ENCODE measurements around the gene KIAA1328.

DNA sequence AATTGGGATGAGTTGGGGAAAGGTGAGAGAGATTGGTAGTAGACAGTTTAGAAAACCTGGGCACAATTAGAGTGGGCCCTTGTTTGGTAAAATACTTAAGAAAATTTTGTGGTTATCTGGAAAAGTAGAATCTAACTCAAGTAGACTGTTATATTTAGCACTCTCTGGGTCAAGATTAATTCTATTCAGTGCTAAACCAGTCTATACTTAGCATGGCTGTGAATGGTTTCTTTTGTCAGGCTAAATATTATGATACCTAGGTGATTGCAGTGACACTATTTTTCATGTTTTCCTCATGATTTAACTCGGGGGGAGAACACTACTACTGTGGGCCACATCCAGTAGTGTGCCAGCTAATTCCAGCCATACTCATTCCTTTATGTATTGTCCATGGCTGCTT, 58.9 kb downstream of the KIAA1328 start:
- TF ChIP-seq, protein P1, sequence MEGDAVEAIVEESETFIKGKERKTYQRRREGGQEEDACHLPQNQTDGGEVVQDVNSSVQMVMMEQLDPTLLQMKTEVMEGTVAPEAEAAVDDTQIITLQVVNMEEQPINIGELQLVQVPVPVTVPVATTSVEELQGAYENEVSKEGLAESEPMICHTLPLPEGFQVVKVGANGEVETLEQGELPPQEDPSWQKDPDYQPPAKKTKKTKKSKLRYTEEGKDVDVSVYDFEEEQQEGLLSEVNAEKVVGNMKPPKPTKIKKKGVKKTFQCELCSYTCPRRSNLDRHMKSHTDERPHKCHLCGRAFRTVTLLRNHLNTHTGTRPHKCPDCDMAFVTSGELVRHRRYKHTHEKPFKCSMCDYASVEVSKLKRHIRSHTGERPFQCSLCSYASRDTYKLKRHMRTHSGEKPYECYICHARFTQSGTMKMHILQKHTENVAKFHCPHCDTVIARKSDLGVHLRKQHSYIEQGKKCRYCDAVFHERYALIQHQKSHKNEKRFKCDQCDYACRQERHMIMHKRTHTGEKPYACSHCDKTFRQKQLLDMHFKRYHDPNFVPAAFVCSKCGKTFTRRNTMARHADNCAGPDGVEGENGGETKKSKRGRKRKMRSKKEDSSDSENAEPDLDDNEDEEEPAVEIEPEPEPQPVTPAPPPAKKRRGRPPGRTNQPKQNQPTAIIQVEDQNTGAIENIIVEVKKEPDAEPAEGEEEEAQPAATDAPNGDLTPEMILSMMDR (IDR thresholded peaks at IDR 0.05; ENCODE audit: low read depth, low read length, missing input control) = no peak
- TF ChIP-seq, protein P2, sequence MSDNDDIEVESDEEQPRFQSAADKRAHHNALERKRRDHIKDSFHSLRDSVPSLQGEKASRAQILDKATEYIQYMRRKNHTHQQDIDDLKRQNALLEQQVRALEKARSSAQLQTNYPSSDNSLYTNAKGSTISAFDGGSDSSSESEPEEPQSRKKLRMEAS (IDR thresholded peaks at IDR 0.05) = no peak
- TF ChIP-seq RAD21 (IDR thresholded peaks at IDR 0.05) = no peak
- no peak for TF ChIP-seq SP1 (IDR thresholded peaks at IDR 0.05)
- no peak for TF ChIP-seq HNF4A (conservative IDR thresholded peaks at IDR 0.05)
- TF ChIP-seq, protein P3, sequence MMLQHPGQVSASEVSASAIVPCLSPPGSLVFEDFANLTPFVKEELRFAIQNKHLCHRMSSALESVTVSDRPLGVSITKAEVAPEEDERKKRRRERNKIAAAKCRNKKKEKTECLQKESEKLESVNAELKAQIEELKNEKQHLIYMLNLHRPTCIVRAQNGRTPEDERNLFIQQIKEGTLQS (IDR thresholded peaks at IDR 0.05) = no peak
- TF ChIP-seq GABPA (IDR thresholded peaks at IDR 0.05 in 1 of 2, conservative IDR thresholded peaks at IDR 0.05 in 1 of 2) = no peak
- no peak for TF ChIP-seq JUND (IDR thresholded peaks at IDR 0.05)
- TF ChIP-seq HNF4G (IDR thresholded peaks at IDR 0.05) = no peak
- TF ChIP-seq EGR1 (IDR thresholded peaks at IDR 0.05; ENCODE audit: low read depth in 2 of 2) = no peak
- no peak for TF ChIP-seq RXRA (IDR thresholded peaks at IDR 0.05)
